GM12801 (cell line): ENCODE data around the gene ZNF554.

Experiments used
- CTCF ChIP-seq: IDR thresholded peaks from one replicate; pipeline ENCODE4 v1.5.1; 2011; ENCODE audit warnings: control low read depth; ENCODE audit not compliant: insufficient read length; ENCODE audit errors: extremely low read depth

ZNF554 gene

GRCh38 chr19:2811221-2811722 lies 8.4 kb upstream of the ZNF554 start:
- no peak for TF ChIP-seq CTCF

GRCh38 chr19:2811735-2812413 lies 7.8 kb upstream of the ZNF554 start:
- no peak for TF ChIP-seq CTCF

- no peak for TF ChIP-seq CTCF
These were observed 7.0 kb upstream of the ZNF554 start for GRCh38 chr19:2812414-2813234.

- no peak for TF ChIP-seq CTCF
These were observed 6.2 kb upstream of the ZNF554 start for GRCh38 chr19:2813235-2814160.

GRCh38 chr19:2814426-2814825 lies 5.2 kb upstream of the ZNF554 start:
- TF ChIP-seq CTCF: no peak

- TF ChIP-seq CTCF: no peak
These were observed 4.5 kb upstream of the ZNF554 start for GRCh38 chr19:2815191-2815614.

- no peak for TF ChIP-seq CTCF
These were observed 3.7 kb upstream of the ZNF554 start for GRCh38 chr19:2815923-2816322.
